ENCODE measurements around the gene UBE2A.

DNA sequence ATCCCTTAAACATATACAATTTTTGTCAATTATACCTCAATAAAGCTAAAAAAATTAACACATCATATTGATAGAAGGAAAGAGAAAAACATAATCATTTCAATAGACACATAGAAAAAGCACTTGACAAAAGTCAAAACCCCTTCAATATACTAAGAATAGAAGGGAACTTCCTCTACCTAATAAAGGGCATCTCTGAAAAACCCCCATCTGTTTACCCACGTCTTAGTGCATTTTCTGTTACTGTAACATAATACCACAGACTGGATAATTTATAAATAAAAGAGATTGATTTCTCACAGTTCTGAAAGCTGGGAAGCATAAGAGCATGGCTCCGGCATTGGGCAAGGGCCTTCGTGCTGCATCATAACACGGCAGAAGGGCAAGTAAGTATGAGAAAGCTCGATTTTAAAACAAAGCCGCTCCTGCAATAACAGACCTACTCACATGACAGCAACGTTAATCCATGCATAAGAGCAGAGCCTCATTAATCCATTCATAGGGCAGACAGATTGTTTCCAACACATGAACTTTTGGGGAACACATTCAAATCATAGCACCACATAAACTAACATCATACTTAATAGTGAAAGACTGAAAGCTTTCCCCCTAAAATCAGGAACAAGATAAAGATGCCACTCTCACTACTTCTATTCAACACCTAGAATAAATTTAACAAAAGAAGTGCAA lies 24.9 kb upstream of the UBE2A start:
- TF ChIP-seq, protein P1, sequence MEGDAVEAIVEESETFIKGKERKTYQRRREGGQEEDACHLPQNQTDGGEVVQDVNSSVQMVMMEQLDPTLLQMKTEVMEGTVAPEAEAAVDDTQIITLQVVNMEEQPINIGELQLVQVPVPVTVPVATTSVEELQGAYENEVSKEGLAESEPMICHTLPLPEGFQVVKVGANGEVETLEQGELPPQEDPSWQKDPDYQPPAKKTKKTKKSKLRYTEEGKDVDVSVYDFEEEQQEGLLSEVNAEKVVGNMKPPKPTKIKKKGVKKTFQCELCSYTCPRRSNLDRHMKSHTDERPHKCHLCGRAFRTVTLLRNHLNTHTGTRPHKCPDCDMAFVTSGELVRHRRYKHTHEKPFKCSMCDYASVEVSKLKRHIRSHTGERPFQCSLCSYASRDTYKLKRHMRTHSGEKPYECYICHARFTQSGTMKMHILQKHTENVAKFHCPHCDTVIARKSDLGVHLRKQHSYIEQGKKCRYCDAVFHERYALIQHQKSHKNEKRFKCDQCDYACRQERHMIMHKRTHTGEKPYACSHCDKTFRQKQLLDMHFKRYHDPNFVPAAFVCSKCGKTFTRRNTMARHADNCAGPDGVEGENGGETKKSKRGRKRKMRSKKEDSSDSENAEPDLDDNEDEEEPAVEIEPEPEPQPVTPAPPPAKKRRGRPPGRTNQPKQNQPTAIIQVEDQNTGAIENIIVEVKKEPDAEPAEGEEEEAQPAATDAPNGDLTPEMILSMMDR (IDR thresholded peaks at IDR 0.05) = no peak
- TF ChIP-seq EZH2 (IDR thresholded peaks at IDR 0.05; ENCODE audit: borderline replicate concordance, insufficient read depth, low read depth, low read length, poor library complexity, severe bottlenecking) = no peak

Data from B cell (primary cell).